WTC11 (cell line): ENCODE measurements around the gene LRRC3C. TPM values are rescaled to one million over a fixed set of nuclear protein-coding genes. Genes with fewer than 3 reads are reported as not detected.

ENCODE experiments used
- ATAC-seq: fragments of 200-7000 bp; cut with Tn5 transposase; 2 replicates; pipeline ENCODE4 v1.10.0; 2021; ENCODE audit warnings: mild to moderate bottlenecking, moderate library complexity
- CTCF ChIA-PET: fragments of 300-600 bp; sonication (Branson Sonifier 250); formaldehyde crosslinking; loops from one replicate; lab custom pipeline; 2021; ENCODE audit warnings: antibody characterized with exemption; lab: Charles Lee
- POLR2A ChIA-PET: fragments of 350-600 bp; sonication (Branson Sonifier 250); formaldehyde crosslinking; loops from one replicate; lab custom pipeline; 2021; ENCODE audit warnings: antibody characterized with exemption; lab: Charles Lee
- DNase-seq: peaks from one replicate; pipeline ENCODE4 v3.0.0; 2021; ENCODE audit warnings: low spot score
- H3K27ac Mint-ChIP-seq: 2 replicates; pipeline ENCODE4 v1.8.0; 2021; ENCODE audit warnings: mixed read lengths
- H3K27me3 Mint-ChIP-seq: 2 replicates; pipeline ENCODE4 v1.8.0; 2021; ENCODE audit warnings: low read depth, mild to moderate bottlenecking, moderate library complexity, mixed read lengths
- H3K36me3 Mint-ChIP-seq: 2 replicates; pipeline ENCODE4 v1.8.0; 2021; ENCODE audit warnings: mixed read lengths
- H3K4me1 Mint-ChIP-seq: 2 replicates; pipeline ENCODE4 v1.8.0; 2022; ENCODE audit warnings: mixed read lengths
- H3K4me3 Mint-ChIP-seq: 2 replicates; pipeline ENCODE4 v1.8.0; 2021; ENCODE audit warnings: mild to moderate bottlenecking, moderate library complexity, mixed read lengths
- H3K9me3 Mint-ChIP-seq: 2 replicates; pipeline ENCODE4 v1.8.0; 2021; ENCODE audit warnings: mixed read lengths
- ATF2 ChIP-seq: sonication (generic); formaldehyde crosslinking; IDR thresholded peaks from 2 replicates; pipeline ENCODE4 v1.8.1; 2022; ENCODE audit warnings: low read depth, missing genetic modification reagents, borderline replicate concordance
- ATF6 ChIP-seq: sonication (generic); formaldehyde crosslinking; IDR thresholded peaks from 2 replicates; pipeline ENCODE4 v1.8.1; 2023; ENCODE audit warnings: mild to moderate bottlenecking, missing genetic modification reagents
- FOXP4 ChIP-seq: sonication (generic); formaldehyde crosslinking; IDR thresholded peaks from 2 replicates; pipeline ENCODE4 v1.8.0; 2022; ENCODE audit warnings: mild to moderate bottlenecking, missing genetic modification reagents
- GABPB1 ChIP-seq: sonication (generic); formaldehyde crosslinking; IDR thresholded peaks from 2 replicates; pipeline ENCODE4 v1.8.1; 2023; ENCODE audit warnings: mild to moderate bottlenecking, missing genetic modification reagents
- HMGA2 ChIP-seq: fragments of 250-450 bp; sonication (Bioruptor Pico); IDR thresholded peaks from 2 replicates; pipeline ENCODE4 v1.4.0; 2021; ENCODE audit warnings: mild to moderate bottlenecking, moderate library complexity
- MXD4 ChIP-seq: fragments of 250-450 bp; sonication (Bioruptor Pico); IDR thresholded peaks from 2 replicates; pipeline ENCODE4 v1.8.0; 2021; ENCODE audit warnings: mild to moderate bottlenecking, moderate library complexity, borderline replicate concordance
- TCF7 ChIP-seq: sonication (generic); formaldehyde crosslinking; IDR thresholded peaks from 2 replicates; pipeline ENCODE4 v1.8.0; 2022; ENCODE audit warnings: mild to moderate bottlenecking, low read depth, missing genetic modification reagents, moderate library complexity
- ZNF317 ChIP-seq: sonication (generic); formaldehyde crosslinking; IDR thresholded peaks from 2 replicates; pipeline ENCODE4 v1.8.1; 2023; ENCODE audit warnings: low read depth, mild to moderate bottlenecking, moderate library complexity, missing genetic modification reagents, borderline replicate concordance
- ZNF396 ChIP-seq: fragments of 250-450 bp; sonication (Bioruptor Pico); IDR thresholded peaks from 2 replicates; pipeline ENCODE4 v1.8.0; 2021; ENCODE audit warnings: mild to moderate bottlenecking, moderate library complexity, borderline replicate concordance
- ZNF416 ChIP-seq: fragments of 250-450 bp; sonication (Bioruptor Pico); IDR thresholded peaks from 2 replicates; pipeline ENCODE4 v1.9.0; 2021; ENCODE audit warnings: mild to moderate bottlenecking, inconsistent platforms
- ZNF532 ChIP-seq: fragments of 250-450 bp; sonication (Bioruptor Pico); IDR thresholded peaks from 2 replicates; pipeline ENCODE4 v1.9.0; 2021; ENCODE audit warnings: mild to moderate bottlenecking, borderline replicate concordance
- total RNA-seq: library from RNA; stranded (reverse); gene quantifications from 3 replicates; pipeline ENCODE4 v1.2.3, GENCODE V29; 2021

Gene LRRC3C
- total RNA-seq, 1 experiment from 2014 or later: not detected

- peaks cover 2% of the 10 kb centered on the region; the same call in 1 of the 2 replicates for H3K27me3 Mint-ChIP-seq
- H3K4me1 Mint-ChIP-seq: peaks cover 9% of the 10 kb centered on the region
- ChIA-PET POLR2A (no interaction called here), CTCF (interaction anchor here (1.2 to 5.0 kb wide), 2 partner anchors 19 to 339 kb away, joined by 4 to 50 read pairs; partner anchors contain the start of gene PSMD3)
- ATAC-seq (no peak), DNase-seq (no peak)
- TF ChIP-seq MXD4 (CRISPR knock-in tag) (no peak), ZNF396 (no peak), HMGA2 (CRISPR knock-in tag) (no peak)
- H3K27ac Mint-ChIP-seq: no peak overlapping the region
- H3K36me3 Mint-ChIP-seq: no peaks in the 10 kb centered on the region
- no peak overlapping the region for H3K4me3 Mint-ChIP-seq
- H3K9me3 Mint-ChIP-seq: no peaks in the 10 kb centered on the region
Measured at GRCh38 chr17:39960524-39961041, 33.1 kb downstream of the LRRC3C start.

- H3K9me3 Mint-ChIP-seq: no peaks in the 10 kb centered on the region
- peaks cover 9% of the 10 kb centered on the region for H3K4me1 Mint-ChIP-seq
- POLR2A ChIA-PET: interaction anchor here (0.6 kb wide), 1 partner anchor 223 kb away, joined by 3 read pairs; no protein-coding TSS in a partner anchor
- CTCF ChIA-PET: interaction anchor here (0.7 kb wide), 1 partner anchor 142 kb away, joined by 4 read pairs; no protein-coding TSS in a partner anchor
- DNase-seq (no peak), ATAC-seq (no peak)
- peaks cover 2% of the 10 kb centered on the region; the same call in 1 of the 2 replicates for H3K27me3 Mint-ChIP-seq
- TF ChIP-seq ZNF396: no peak
- H3K4me3 Mint-ChIP-seq: no peak within 1 kb of the TSS
- no peaks in the 10 kb centered on the region for H3K36me3 Mint-ChIP-seq
- H3K27ac Mint-ChIP-seq: no peak within 1 kb of the TSS
Measured at GRCh38 chr17:39962642-39963220, 35.2 kb downstream of the LRRC3C start, which contains the start of gene GSDMA. Gene GSDMA (plus strand): TSS chr17:39963004. CDS start chr17:39965688, 2,684 bp downstream.

- no peak overlapping the region for H3K27ac Mint-ChIP-seq
- H3K27me3 Mint-ChIP-seq: peaks cover 5% of the 10 kb centered on the region; the same call in 1 of the 2 replicates
- no peaks in the 10 kb centered on the region for H3K36me3 Mint-ChIP-seq
- ChIA-PET POLR2A (no interaction called here), CTCF (interaction anchor here (2.3 kb wide), 1 partner anchor 16 kb away, joined by 6 read pairs; the partner anchor contains the start of gene PSMD3)
- peaks cover 9% of the 10 kb centered on the region for H3K4me1 Mint-ChIP-seq
- no peaks in the 10 kb centered on the region for H3K9me3 Mint-ChIP-seq
- ATAC-seq (no peak), DNase-seq (no peak)
- TF ChIP-seq ATF2 (CRISPR knock-in tag): no peak
- no peak for TF ChIP-seq FOXP4 (CRISPR knock-in tag)
- TF ChIP-seq GABPB1 (CRISPR knock-in tag): no peak
- no peak for TF ChIP-seq ZNF532 (CRISPR knock-in tag)
- no peak for TF ChIP-seq TCF7 (CRISPR knock-in tag)
- no peak for TF ChIP-seq ZNF317 (CRISPR knock-in tag)
- no peak for TF ChIP-seq ZNF416
- no peak for TF ChIP-seq ATF6
- H3K4me3 Mint-ChIP-seq: no peak overlapping the region
Measured at GRCh38 chr17:39963829-39964228, 36.3 kb downstream of the LRRC3C start.
